ENCODE results near the gene SH3RF3.

The SH3RF3 gene

GRCh38 chr2:109203246-109204011 is 74.4 kb downstream of the SH3RF3 start:
- no peak for DNase-seq

GRCh38 chr2:109204412-109204811 is 75.4 kb downstream of the SH3RF3 start:
- no peak for DNase-seq

GRCh38 chr2:109205447-109205846 is 76.4 kb downstream of the SH3RF3 start:
- DNase-seq = no peak

- DNase-seq = no peak
Observed at GRCh38 chr2:109206569-109207146, 77.7 kb downstream of the SH3RF3 start.

GRCh38 chr2:109207176-109207575 is 78.2 kb downstream of the SH3RF3 start:
- DNase-seq = no peak

GRCh38 chr2:109208071-109208950 is 79.3 kb downstream of the SH3RF3 start:
- no peak for DNase-seq

- DNase-seq = no peak
Observed at GRCh38 chr2:109208951-109209335, 79.9 kb downstream of the SH3RF3 start.

GRCh38 chr2:109209412-109209811 is 80.4 kb downstream of the SH3RF3 start:
- DNase-seq = no peak

- DNase-seq = no peak
Observed at GRCh38 chr2:109209941-109210340, 80.9 kb downstream of the SH3RF3 start.

- peak; percentile 36 to 61 (median 60) for DNase-seq
Observed at GRCh38 chr2:109210431-109211200, 81.6 kb downstream of the SH3RF3 start.

- no peak for DNase-seq
Observed at GRCh38 chr2:109211315-109211714, 82.3 kb downstream of the SH3RF3 start.

GRCh38 chr2:109212836-109213563 is 84.0 kb downstream of the SH3RF3 start:
- DNase-seq = no peak

GRCh38 chr2:109213646-109214433 is 84.8 kb downstream of the SH3RF3 start:
- peak; percentile 85 to 96 (median 92) for DNase-seq

- peak in 3 of 4 experiments; percentile 32 to 59 (median 56) for DNase-seq
Observed at GRCh38 chr2:109214651-109215371, 85.8 kb downstream of the SH3RF3 start.

- no peak for DNase-seq
Observed at GRCh38 chr2:109215866-109216265, 86.9 kb downstream of the SH3RF3 start.

GRCh38 chr2:109216332-109216731 is 87.3 kb downstream of the SH3RF3 start:
- peak in 3 of 4 experiments; percentile 33 to 54 (median 49) for DNase-seq

- DNase-seq = peak; percentile 26 to 54 (median 40)
Observed at GRCh38 chr2:109217362-109218086, 88.5 kb downstream of the SH3RF3 start.

- peak in 1 of 4 experiments; percentile 36 for DNase-seq
Observed at GRCh38 chr2:109218087-109218791, 89.2 kb downstream of the SH3RF3 start.

- DNase-seq = no peak
Observed at GRCh38 chr2:109218792-109219126, 89.8 kb downstream of the SH3RF3 start.
